H1 (cell line): Measurements from ENCODE around the gene B4GALT5. TPM values are rescaled to one million over a fixed set of nuclear protein-coding genes. Genes with fewer than 3 reads are reported as not detected.

Experiments
- CTCF ChIA-PET: fragments of 300-600 bp; sonication (Branson Sonifier 250); formaldehyde crosslinking; loops from one replicate; lab custom pipeline; 2021; ENCODE audit not compliant: partially characterized antibody; lab: Charles Lee
- POLR2A ChIA-PET: fragments of 300-600 bp; sonication (Branson Sonifier 250); formaldehyde crosslinking; loops from one replicate; lab custom pipeline; 2021; ENCODE audit warnings: inconsistent platforms; ENCODE audit not compliant: partially characterized antibody; lab: Charles Lee
- DNase-seq, 2 experiments: peaks; one replicate each; pipeline versions ENCODE4 v3.0.0 to v3.0.0-alpha.2; 2010 to 2022; ENCODE audit warnings: low spot score in 2 of 2, low read depth in 1 of 2, mixed read lengths in 1 of 2
- FAIRE-seq: peaks from 2 replicates; lab custom pipeline; 2011; peaks lifted over from hg19 to GRCh38; lab: Jason Lieb, UNC
- H2AFZ ChIP-seq: 2 replicates; pipeline ENCODE4 v1.8.1; 2012; ENCODE audit warnings: low read length, inconsistent platforms
- H2AK5ac ChIP-seq: 2 replicates; pipeline ENCODE4 v1.6.1; 2013; ENCODE audit warnings: low read depth, low read length
- H2BK120ac ChIP-seq: replicated peaks from 2 replicates; pipeline ENCODE3; 2013; ENCODE audit warnings: low read depth, low read length, inconsistent platforms
- H2BK12ac ChIP-seq: 2 replicates; pipeline ENCODE4 v1.6.1; 2013; ENCODE audit warnings: low read depth, low read length
- H2BK15ac ChIP-seq: 2 replicates; pipeline ENCODE4 v1.6.1; 2013; ENCODE audit warnings: low read length
- H2BK20ac ChIP-seq: 2 replicates; pipeline ENCODE4 v1.6.1; 2013; ENCODE audit warnings: low read length
- H2BK5ac ChIP-seq: 2 replicates; pipeline ENCODE4 v1.6.1; 2013; ENCODE audit warnings: low read depth, low read length
- H3K14ac ChIP-seq: 2 replicates; pipeline ENCODE4 v1.6.1; 2013; ENCODE audit warnings: inconsistent platforms; ENCODE audit not compliant: insufficient read length
- H3K18ac ChIP-seq: 2 replicates; pipeline ENCODE4 v1.6.1; 2013; ENCODE audit warnings: low read length; ENCODE audit errors: extremely low read depth
- H3K23ac ChIP-seq: 2 replicates; pipeline ENCODE4 v1.6.1; 2013; ENCODE audit warnings: inconsistent platforms; ENCODE audit not compliant: insufficient read length
- H3K23me2 ChIP-seq: 2 replicates; pipeline ENCODE4 v1.6.1; 2013; ENCODE audit warnings: low read depth, low read length
- H3K27ac ChIP-seq: 2 replicates; pipeline ENCODE4 v1.6.1; 2011; ENCODE audit warnings: low read depth, low read length, inconsistent platforms
- H3K27me3 ChIP-seq, 4 experiments: replicated peaks in 1 of 4; 1 replicate in 1 of 4; 2 replicates in 3 of 4; pipeline versions ENCODE4 v1.6.1 to v1.8.1; 2011 to 2013; ENCODE audit warnings: low read length in 3 of 4, mild to moderate bottlenecking in 3 of 4, inconsistent platforms in 2 of 4, mixed read lengths in 2 of 4, moderate library complexity in 1 of 4; ENCODE audit not compliant: control insufficient read depth in 3 of 4, insufficient read depth in 3 of 4; ENCODE audit errors: extremely low read depth in 1 of 4
- H3K36me3 ChIP-seq, 4 experiments: 2 replicates each; pipeline versions ENCODE4 v1.6.1 to v1.8.1; 2011 to 2013; ENCODE audit warnings: mild to moderate bottlenecking in 4 of 4, low read length in 3 of 4, moderate library complexity in 2 of 4, control low read depth in 1 of 4, inconsistent platforms in 1 of 4; ENCODE audit not compliant: insufficient read depth in 4 of 4, control insufficient read depth in 2 of 4
- H3K4ac ChIP-seq: replicated peaks from 2 replicates; pipeline ENCODE3; 2013; ENCODE audit warnings: low read length, low read depth, mixed read lengths, inconsistent platforms; ENCODE audit not compliant: insufficient read length
- H3K4me1 ChIP-seq, 4 experiments: replicated peaks in 1 of 4; 1 replicate in 1 of 4; 2 replicates in 3 of 4; pipeline versions ENCODE4 v1.6.1 to v1.8.1; 2011 to 2013; ENCODE audit warnings: low read length in 3 of 4, inconsistent platforms in 2 of 4, mixed read lengths in 1 of 4; ENCODE audit not compliant: insufficient read depth in 4 of 4, control insufficient read depth in 3 of 4
- H3K4me2 ChIP-seq, 2 experiments: 2 replicates each; pipeline versions ENCODE4 v1.6.1 to v1.8.1; 2011 to 2013; ENCODE audit warnings: low read depth in 2 of 2, low read length in 2 of 2, control low read depth in 1 of 2, inconsistent platforms in 1 of 2, mild to moderate bottlenecking in 1 of 2; ENCODE audit not compliant: insufficient read depth in 1 of 2
- H3K4me3 ChIP-seq, 4 experiments: fragments of 200-600, 300-600 bp in 1 of 4; sonication (generic), shearing (Covaris generic), sonication (Bioruptor Twin) in 1 of 4; 2 replicates each; pipeline versions ENCODE4 v1.5.1 to v1.8.1; 2011 to 2016; ENCODE audit warnings: low read length in 4 of 4, low read depth in 3 of 4, control low read depth in 2 of 4, inconsistent platforms in 2 of 4, mild to moderate bottlenecking in 2 of 4, mixed read lengths in 1 of 4, moderate library complexity in 1 of 4; ENCODE audit not compliant: insufficient read depth in 2 of 4; ENCODE audit errors: extremely low read depth in 1 of 4
- H3K56ac ChIP-seq: replicated peaks from 2 replicates; pipeline ENCODE3; 2013; ENCODE audit warnings: low read depth, mild to moderate bottlenecking, mixed read lengths, low read length, inconsistent platforms; ENCODE audit not compliant: insufficient read length
- H3K79me1 ChIP-seq: 2 replicates; pipeline ENCODE4 v1.6.1; 2013; ENCODE audit warnings: low read depth, low read length, control low read depth
- H3K79me2 ChIP-seq, 2 experiments: 2 replicates each; pipeline versions ENCODE4 v1.6.1 to v1.8.1; 2012 to 2013; ENCODE audit warnings: low read length in 2 of 2, mild to moderate bottlenecking in 2 of 2, inconsistent platforms in 1 of 2; ENCODE audit not compliant: insufficient read depth in 2 of 2, control insufficient read depth in 1 of 2
- H3K9ac ChIP-seq, 4 experiments: replicated peaks in 1 of 4; 1 replicate in 1 of 4; 2 replicates in 3 of 4; pipeline versions ENCODE4 v1.6.1 to v1.8.1; 2011 to 2013; ENCODE audit warnings: low read depth in 3 of 4, low read length in 3 of 4, control low read depth in 2 of 4, mild to moderate bottlenecking in 2 of 4, moderate library complexity in 2 of 4, inconsistent platforms in 1 of 4; ENCODE audit errors: extremely low read depth in 1 of 4
- H3K9me3 ChIP-seq, 2 experiments: 2 replicates each; pipeline versions ENCODE4 v1.6.1 to v1.8.1; 2012 to 2013; ENCODE audit warnings: mild to moderate bottlenecking in 2 of 2, moderate library complexity in 2 of 2, control low read depth in 1 of 2, inconsistent platforms in 1 of 2, low read depth in 1 of 2, low read length in 1 of 2, mixed read lengths in 1 of 2; ENCODE audit not compliant: insufficient read depth in 2 of 2
- H4K20me1 ChIP-seq, 2 experiments: replicated peaks in 1 of 2; 2 replicates each; pipeline versions ENCODE3 to v1.8.1; 2011 to 2013; ENCODE audit warnings: inconsistent platforms in 2 of 2, low read length in 2 of 2, mild to moderate bottlenecking in 1 of 2; ENCODE audit not compliant: insufficient read depth in 2 of 2, control insufficient read depth in 1 of 2
- H4K5ac ChIP-seq: 2 replicates; pipeline ENCODE4 v1.6.1; 2013; ENCODE audit warnings: low read length, low read depth, mixed read lengths, inconsistent platforms; ENCODE audit not compliant: insufficient read length
- H4K8ac ChIP-seq: 2 replicates; pipeline ENCODE4 v1.8.0; 2013; ENCODE audit warnings: mild to moderate bottlenecking, moderate library complexity, low read length, inconsistent platforms; ENCODE audit not compliant: insufficient read depth; ENCODE audit errors: extremely low read depth
- H4K91ac ChIP-seq: replicated peaks from 2 replicates; pipeline ENCODE3; 2013; ENCODE audit warnings: low read length, mixed read lengths, inconsistent platforms; ENCODE audit not compliant: insufficient read length
- CBX5 ChIP-seq: fragments of 300-800, 300-1000 bp; sonication (generic); IDR thresholded peaks from 2 replicates; pipeline ENCODE4 v1.7.1; 2016; ENCODE audit warnings: antibody characterized with exemption, low read length, low read depth
- CTCF ChIP-seq, 3 experiments: IDR thresholded peaks; 1 replicate in 2 of 3; 2 replicates in 1 of 3; pipeline versions ENCODE4 v1.5.1 to v1.6.1; 2011; ENCODE audit warnings: low read length in 3 of 3, mild to moderate bottlenecking in 3 of 3, inconsistent platforms in 2 of 3, low read depth in 1 of 3, moderate library complexity in 1 of 3; ENCODE audit not compliant: insufficient read depth in 1 of 3; ENCODE audit errors: control extremely low read depth in 1 of 3
- FOSL1 ChIP-seq: IDR thresholded peaks from 2 replicates; pipeline ENCODE4 v1.6.1; 2011; ENCODE audit warnings: mild to moderate bottlenecking, low read depth, low read length, moderate library complexity; ENCODE audit not compliant: insufficient read depth
- GTF2F1 ChIP-seq: IDR thresholded peaks from 2 replicates; pipeline ENCODE4 v1.6.1; 2012; ENCODE audit warnings: low read depth, low read length, improper control_type of control experiment, borderline replicate concordance
- KDM1A ChIP-seq: fragments of 200-600, 300-600 bp; sonication (generic); IDR thresholded peaks from 2 replicates; pipeline ENCODE4 v1.7.1; 2016; ENCODE audit warnings: mild to moderate bottlenecking, low read length, borderline replicate concordance
- RNF2 ChIP-seq: fragments of 200-900, 300-1000 bp; sonication (generic); IDR thresholded peaks from 2 replicates; pipeline ENCODE4 v1.7.1; 2016; ENCODE audit warnings: borderline replicate concordance, low read depth, mild to moderate bottlenecking, antibody characterized with exemption, low read length; ENCODE audit not compliant: poor library complexity, severe bottlenecking; ENCODE audit errors: missing control alignments
- TAF1 ChIP-seq: IDR thresholded peaks from 2 replicates; pipeline ENCODE4 v1.6.1; 2011; ENCODE audit warnings: mild to moderate bottlenecking, low read depth, low read length
- TEAD4 ChIP-seq: IDR thresholded peaks from 2 replicates; pipeline ENCODE4 v1.6.1; 2012; ENCODE audit warnings: low read depth, low read length, inconsistent platforms, mixed read lengths
- USF2 ChIP-seq: IDR thresholded peaks from 2 replicates; pipeline ENCODE4 v1.6.1; 2011; ENCODE audit warnings: low read length, improper control_type of control experiment
- WGBS, 2 experiments: shearing (Covaris generic) in 1 of 2; methylation state at CpG; one replicate each; pipeline versions ENCODE4 v1.1.6 to v1.1.7; 2013 to 2015; ENCODE audit warnings: low lambda C conversion rate in 2 of 2, mixed read lengths in 2 of 2, inconsistent platforms in 1 of 2, low coverage in 1 of 2, missing lambda C conversion rate in 1 of 2; ENCODE audit not compliant: insufficient replicate concordance in 2 of 2, insufficient coverage in 1 of 2, insufficient read length in 1 of 2; ENCODE audit errors: extremely low coverage in 1 of 2, missing lambda C conversion rate in 1 of 2; 5-methylcytosine and 5-hydroxymethylcytosine counted together
- polyA plus RNA-seq, 7 experiments: library from polyadenylated mRNA; depleted of rRNA in 3 of 7; stranded (reverse) in 5 of 7; unstranded in 2 of 7; fragments of >200 nt in 5 of 7; fragments of 200-250 nt in 2 of 7; gene quantifications; 1 replicate in 5 of 7; 2 replicates in 1 of 7; 4 replicates in 1 of 7; pipeline versions ENCODE4 v1.2.1 to v1.2.3, GENCODE V29; 2011 to 2013; ENCODE audit warnings: missing spikeins in 2 of 7, mixed read lengths in 2 of 7
- total RNA-seq: library from RNA; stranded (reverse); fragmentation: NEBNext Ultra II Directional; extraction: Animal tissue kit (Norgen Biotek cat#: 25700); gene quantifications from 2 replicates; pipeline ENCODE4 v1.2.1, GENCODE V29; 2021

The B4GALT5 gene
- total and polyA plus RNA-seq, 2 of the 8 experiments (the other 6 are each of a cell fraction or from before 2014, with no cell fraction given): 46.5 to 75.4 TPM

- H3K27ac ChIP-seq: no peak overlapping the region
- H3K9me3 ChIP-seq: no peaks in the 10 kb centered on the region
- FAIRE-seq: no peak
- no peak overlapping the region for H3K23ac ChIP-seq
- no peak overlapping the region for H2BK120ac ChIP-seq
- H4K8ac ChIP-seq: no peak overlapping the region
- H4K91ac ChIP-seq: no peak overlapping the region
- H2BK15ac ChIP-seq: 0 out of 2 replicates have a peak overlapping the region, but pooled peaks have one; percentile 37
- ChIA-PET POLR2A (interaction anchor here (1.3 kb wide), 1 partner anchor 12 kb away, joined by 6 read pairs; no protein-coding TSS in a partner anchor), CTCF (interaction anchor here (1.5 to 1.8 kb wide), 2 partner anchors 11 to 74 kb away, joined by 3 read pairs; no protein-coding TSS in a partner anchor)
- no peaks in the 10 kb centered on the region for H3K27me3 ChIP-seq
- H3K56ac ChIP-seq: no peak overlapping the region
- peak overlapping the region; percentile 32; the same call in 1 of the 2 replicates for H2BK12ac ChIP-seq
- H2BK20ac ChIP-seq: no peak overlapping the region
- no peak overlapping the region for H3K18ac ChIP-seq
- peak overlapping the region; percentile 26; the same call in 1 of the 2 replicates for H2BK5ac ChIP-seq
- no peak overlapping the region for H2AFZ ChIP-seq
- peaks cover 0 to 21% (median 14%) of the 10 kb centered on the region in 4 experiments; a peak in 5 of 7 replicates for H3K4me1 ChIP-seq
- no peak overlapping the region for H3K9ac ChIP-seq
- H4K20me1 ChIP-seq: peaks cover 25 to 26% of the 10 kb centered on the region in 2 experiments
- no peak overlapping the region for H3K4ac ChIP-seq
- H3K4me3 ChIP-seq: no peak overlapping the region
- H3K14ac ChIP-seq: no peak overlapping the region
- H3K79me1 ChIP-seq: peaks cover 13% of the 10 kb centered on the region
- H2AK5ac ChIP-seq: no peak overlapping the region; the same call in 1 of the 2 replicates
- 97% methylated on average over 8 of the region's 8 CpGs; no CpG with 5 or more reads in 1 of the 2 experiments for WGBS, 2 experiments
- no peak for DNase-seq
- H3K36me3 ChIP-seq: no peaks in the 10 kb centered on the region
- no peaks in the 10 kb centered on the region; the same call in 1 of the 2 replicates for H3K23me2 ChIP-seq
- H3K79me2 ChIP-seq: peaks cover 33 to 99% of the 10 kb centered on the region in 2 experiments
- no peak overlapping the region for H3K4me2 ChIP-seq
- H4K5ac ChIP-seq: no peak overlapping the region
- TF ChIP-seq TEAD4 (no peak), RNF2 (no peak), CBX5 (no peak), GTF2F1 (no peak), USF2 (no peak), KDM1A (no peak), CTCF (IDR thresholded peaks at IDR 0.05; ENCODE audit: control extremely low read depth in 1 of 3, insufficient read depth in 1 of 3, low read depth in 1 of 3, low read length in 3 of 3) (no peak), FOSL1 (no peak), TAF1 (no peak)
These were observed 31.4 kb downstream of the B4GALT5 start for GRCh38 chr20:49682278-49682677.
